IMR-90 (cell line): ENCODE data around the gene RSU1. TPM values are rescaled to one million over a fixed set of nuclear protein-coding genes. Genes with fewer than 3 reads are reported as not detected.

Experiments used
- ATAC-seq: fragments of 200-7000 bp; cut with Tn5 transposase; 2 replicates; pipeline ENCODE4 v1.9.1; 2020; ENCODE audit warnings: low read depth, mild to moderate bottlenecking, moderate library complexity
- BruUV-seq: library from RNA; stranded (reverse); fragments of 400-500 nt; replicated peaks from 2 replicates; lab custom pipeline; 2021; lab: Mats Ljungman, UMichigan
- CTCF ChIA-PET: fragments of 300-600 bp; formaldehyde crosslinking; extraction: SDS; loops from one replicate; lab custom pipeline; 2021; ENCODE audit warnings: antibody characterized with exemption; lab: Yijun Ruan, JAX
- POLR2A ChIA-PET: fragments of 300-600 bp; sonication (Branson Sonifier 250); formaldehyde crosslinking; loops from one replicate; lab custom pipeline; 2022; ENCODE audit warnings: antibody characterized with exemption; ENCODE audit not compliant: unreplicated experiment; lab: Charles Lee
- DNase-seq: peaks from one replicate; pipeline ENCODE4 v3.0.0; 2013
- H2AFZ ChIP-seq: replicated peaks from 2 replicates; pipeline ENCODE3; 2013; ENCODE audit warnings: low read length, mild to moderate bottlenecking; ENCODE audit not compliant: poor library complexity
- H2AK5ac ChIP-seq: 2 replicates; pipeline ENCODE4 v1.6.1; 2013; ENCODE audit warnings: low read depth, low read length, inconsistent platforms
- H2AK9ac ChIP-seq: replicated peaks from 2 replicates; pipeline ENCODE3; 2013; ENCODE audit warnings: mild to moderate bottlenecking, low read depth, low read length, moderate library complexity; ENCODE audit not compliant: poor library complexity
- H2BK120ac ChIP-seq: 2 replicates; pipeline ENCODE4 v1.6.1; 2013; ENCODE audit warnings: low read depth, low read length, inconsistent platforms
- H2BK15ac ChIP-seq: 3 replicates; pipeline ENCODE4 v1.6.1; 2013; ENCODE audit warnings: low read depth, low read length, inconsistent platforms
- H2BK20ac ChIP-seq: 2 replicates; pipeline ENCODE4 v1.6.1; 2013; ENCODE audit warnings: low read depth, mild to moderate bottlenecking, inconsistent platforms, low read length, moderate library complexity
- H2BK5ac ChIP-seq: 2 replicates; pipeline ENCODE4 v1.6.1; 2013; ENCODE audit warnings: mild to moderate bottlenecking, low read depth, low read length, inconsistent platforms; ENCODE audit not compliant: poor library complexity, severe bottlenecking
- H3K14ac ChIP-seq: replicated peaks from 2 replicates; pipeline ENCODE4 v1.6.1; 2013; ENCODE audit warnings: low read depth, low read length, inconsistent platforms
- H3K18ac ChIP-seq: 2 replicates; pipeline ENCODE4 v1.6.1; 2013; ENCODE audit warnings: low read depth, low read length, control low read depth
- H3K23ac ChIP-seq: 2 replicates; pipeline ENCODE4 v1.6.1; 2013; ENCODE audit warnings: low read depth, low read length, inconsistent platforms
- H3K27ac ChIP-seq: 2 replicates; pipeline ENCODE4 v1.5.1; 2013; ENCODE audit warnings: mild to moderate bottlenecking, control low read depth, low read length; ENCODE audit not compliant: insufficient read depth
- H3K27me3 ChIP-seq: 2 replicates; pipeline ENCODE4 v1.6.1; 2013; ENCODE audit warnings: low read length; ENCODE audit not compliant: control insufficient read depth, insufficient read depth
- H3K36me3 ChIP-seq: 2 replicates; pipeline ENCODE4 v1.6.1; 2013; ENCODE audit warnings: low read length, mixed read lengths; ENCODE audit not compliant: control insufficient read depth, insufficient read depth
- H3K4ac ChIP-seq: 2 replicates; pipeline ENCODE4 v1.6.1; 2013; ENCODE audit warnings: low read depth, low read length, inconsistent platforms
- H3K4me1 ChIP-seq: 2 replicates; pipeline ENCODE4 v1.6.1; 2013; ENCODE audit warnings: low read length, mixed read lengths; ENCODE audit not compliant: control insufficient read depth, insufficient read depth
- H3K4me2 ChIP-seq: 2 replicates; pipeline ENCODE4 v1.6.1; 2013; ENCODE audit warnings: low read depth, mild to moderate bottlenecking, control low read depth, low read length, moderate library complexity
- H3K4me3 ChIP-seq: 2 replicates; pipeline ENCODE4 v1.5.1; 2013; ENCODE audit warnings: low read depth, mild to moderate bottlenecking, control low read depth, low read length, moderate library complexity; ENCODE audit not compliant: insufficient read depth
- H3K56ac ChIP-seq: 2 replicates; pipeline ENCODE4 v1.6.1; 2013; ENCODE audit warnings: low read length, inconsistent platforms; ENCODE audit not compliant: insufficient read depth; ENCODE audit errors: extremely low read depth
- H3K79me1 ChIP-seq, 2 experiments: 2 replicates each; pipeline ENCODE4 v1.6.1; 2013; ENCODE audit warnings: low read length in 2 of 2, inconsistent platforms in 1 of 2, low read depth in 1 of 2
- H3K9ac ChIP-seq: 2 replicates; pipeline ENCODE4 v1.6.1; 2013; ENCODE audit warnings: low read depth, low read length, control low read depth
- H3K9me1 ChIP-seq: 2 replicates; pipeline ENCODE4 v1.6.1; 2013; ENCODE audit warnings: low read length, inconsistent platforms; ENCODE audit not compliant: insufficient read depth
- H3K9me3 ChIP-seq: 2 replicates; pipeline ENCODE4 v1.6.1; 2013; ENCODE audit warnings: low read length; ENCODE audit not compliant: control insufficient read depth, insufficient read depth
- H4K20me1 ChIP-seq: 2 replicates; pipeline ENCODE4 v1.6.1; 2013; ENCODE audit warnings: low read length, inconsistent platforms; ENCODE audit not compliant: insufficient read depth
- H4K5ac ChIP-seq: 2 replicates; pipeline ENCODE4 v1.6.1; 2013; ENCODE audit warnings: mild to moderate bottlenecking, low read depth, low read length, control low read depth
- H4K8ac ChIP-seq, 2 experiments: 2 replicates each; pipeline ENCODE4 v1.6.1; 2013; ENCODE audit warnings: low read depth in 2 of 2, low read length in 2 of 2, control low read depth in 1 of 2, inconsistent platforms in 1 of 2
- H4K91ac ChIP-seq: 2 replicates; pipeline ENCODE4 v1.6.1; 2013; ENCODE audit warnings: low read depth, low read length, inconsistent platforms; ENCODE audit not compliant: insufficient read depth
- CEBPB ChIP-seq: IDR thresholded peaks from 2 replicates; pipeline ENCODE4 v1.6.1; 2012; ENCODE audit warnings: low read depth, low read length, improper control_type of control experiment
- WGBS, 2 experiments: methylation state at CpG; one replicate each; pipeline versions ENCODE4 v1.1.5 to v1.1.7; 2013; ENCODE audit warnings: missing lambda C conversion rate in 2 of 2; ENCODE audit not compliant: insufficient read length in 1 of 2; ENCODE audit errors: extremely low coverage in 2 of 2; 5-methylcytosine and 5-hydroxymethylcytosine counted together
- dilution Hi-C: fragments of 300-500 bp; cut with HindIII; formaldehyde crosslinking; loops from one replicate; pipeline ENCODE4 v1.14.3; 2018; ENCODE audit warnings: low sequenced_read_pairs; ENCODE audit not compliant: unreplicated experiment
- in situ Hi-C: fragments of 300-500 bp; cut with MboI; formaldehyde crosslinking; loops from 3 replicates; pipeline ENCODE4 v1.14.3; 2019; ENCODE audit warnings: low sequenced_read_pairs, inconsistent platforms, mixed read lengths
- intact Hi-C: fragments of 100-400 bp; cut with micrococcal nuclease; formaldehyde crosslinking; loops from 2 replicates; pipeline ENCODE4 v1.10.0; 2022
- polyA plus RNA-seq, 3 experiments: library from polyadenylated mRNA; depleted of rRNA; stranded (reverse); fragments of >200 nt; gene quantifications; 2 replicates each; pipeline ENCODE4 v1.2.3, GENCODE V29; 2012; ENCODE audit warnings: low replicate concordance in 1 of 3
- total RNA-seq: library from RNA; depleted of rRNA; stranded (reverse); fragments of >200 nt; gene quantifications from 2 replicates; pipeline ENCODE4 v1.2.3, GENCODE V29; 2012

Gene RSU1
- total and polyA plus RNA-seq, 2 of the 4 experiments (the other 2 are of a cell fraction) = 134 to 148 TPM

GRCh38 chr10:16857419-16857818 lies 40.2 kb upstream of the RSU1 start:
- H3K27ac ChIP-seq = no peak overlapping the region
- H3K56ac ChIP-seq = no peak overlapping the region
- in situ Hi-C loops (no loop called here), dilution Hi-C loops (no loop called here), intact Hi-C loops (loop anchor here (5.0 kb wide), 1 partner anchor 265 kb away; no protein-coding TSS in a partner anchor)
- H3K9me3 ChIP-seq = no peaks in the 10 kb centered on the region
- no peak overlapping the region for H3K9ac ChIP-seq
- ATAC-seq = no peak
- no peaks in the 10 kb centered on the region for H3K36me3 ChIP-seq
- no peak overlapping the region for H2AK9ac ChIP-seq
- no CpG with 5 or more reads among the region's 4 CpGs for WGBS, 2 experiments
- H3K23ac ChIP-seq = no peak overlapping the region
- no peak overlapping the region for H3K14ac ChIP-seq
- H2AK5ac ChIP-seq = no peak overlapping the region
- POLR2A ChIA-PET = interaction anchor here (0.6 kb wide), 1 partner anchor 368 kb away, joined by 3 read pairs; no protein-coding TSS in a partner anchor
- no peak for TF ChIP-seq CEBPB
- no peaks in the 10 kb centered on the region for H3K79me1 ChIP-seq
- no peak overlapping the region for H2BK120ac ChIP-seq
- CTCF ChIA-PET = interaction anchor here (0.7 to 1.1 kb wide), 2 partner anchors 17 to 30 kb away, joined by 3 read pairs; no protein-coding TSS in a partner anchor
- H4K8ac ChIP-seq = no peak overlapping the region
- no peak overlapping the region for H3K18ac ChIP-seq
- DNase-seq = no peak
- H4K91ac ChIP-seq = no peak overlapping the region
- H3K4ac ChIP-seq = no peak overlapping the region
- H2AFZ ChIP-seq = no peak overlapping the region
- H2BK5ac ChIP-seq = no peak overlapping the region
- no peaks in the 10 kb centered on the region for H4K20me1 ChIP-seq
- no peak overlapping the region for H2BK20ac ChIP-seq
- H3K27me3 ChIP-seq = no peaks in the 10 kb centered on the region
- H2BK15ac ChIP-seq = no peak overlapping the region
- peaks cover 5% of the 10 kb centered on the region for H3K9me1 ChIP-seq
- no peak overlapping the region for H3K4me3 ChIP-seq
- H3K4me2 ChIP-seq = no peak overlapping the region
- BruUV-seq = no TSS peak
- peaks cover 3% of the 10 kb centered on the region for H3K4me1 ChIP-seq
- no peak overlapping the region for H4K5ac ChIP-seq
